ENCODE results near the gene TAF10.

DNA sequence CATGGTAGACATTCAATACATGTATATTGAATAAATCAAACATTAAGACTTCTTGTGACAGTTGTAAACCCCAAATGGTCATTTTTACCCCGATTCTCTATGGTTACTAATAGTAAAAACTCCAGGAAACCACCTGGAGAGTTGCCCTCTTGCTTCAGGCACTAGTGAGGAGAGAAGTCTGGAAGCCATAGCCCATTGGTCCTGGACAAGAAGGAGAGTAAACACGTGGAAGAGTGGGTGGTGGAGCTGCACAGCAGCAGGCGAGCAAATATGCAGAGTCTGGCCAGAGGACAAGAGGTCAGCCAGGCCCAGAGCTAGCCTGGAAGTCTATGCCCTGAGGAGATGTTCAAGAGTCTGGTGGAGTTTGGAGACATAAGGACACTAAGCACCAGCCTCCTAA is 25.9 kb upstream of the TAF10 start:
- TF ChIP-seq, protein P1, sequence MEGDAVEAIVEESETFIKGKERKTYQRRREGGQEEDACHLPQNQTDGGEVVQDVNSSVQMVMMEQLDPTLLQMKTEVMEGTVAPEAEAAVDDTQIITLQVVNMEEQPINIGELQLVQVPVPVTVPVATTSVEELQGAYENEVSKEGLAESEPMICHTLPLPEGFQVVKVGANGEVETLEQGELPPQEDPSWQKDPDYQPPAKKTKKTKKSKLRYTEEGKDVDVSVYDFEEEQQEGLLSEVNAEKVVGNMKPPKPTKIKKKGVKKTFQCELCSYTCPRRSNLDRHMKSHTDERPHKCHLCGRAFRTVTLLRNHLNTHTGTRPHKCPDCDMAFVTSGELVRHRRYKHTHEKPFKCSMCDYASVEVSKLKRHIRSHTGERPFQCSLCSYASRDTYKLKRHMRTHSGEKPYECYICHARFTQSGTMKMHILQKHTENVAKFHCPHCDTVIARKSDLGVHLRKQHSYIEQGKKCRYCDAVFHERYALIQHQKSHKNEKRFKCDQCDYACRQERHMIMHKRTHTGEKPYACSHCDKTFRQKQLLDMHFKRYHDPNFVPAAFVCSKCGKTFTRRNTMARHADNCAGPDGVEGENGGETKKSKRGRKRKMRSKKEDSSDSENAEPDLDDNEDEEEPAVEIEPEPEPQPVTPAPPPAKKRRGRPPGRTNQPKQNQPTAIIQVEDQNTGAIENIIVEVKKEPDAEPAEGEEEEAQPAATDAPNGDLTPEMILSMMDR (conservative IDR thresholded peaks at IDR 0.05): no peak
- no peak for TF ChIP-seq ZFX (IDR thresholded peaks at IDR 0.05)

Measured in C4-2B (cell line).